Activated B cell treated with CpG ODN at 0.5 μM for 24 hours (primary cell): ENCODE results near the gene LARP4. TPM values are rescaled to one million over a fixed set of nuclear protein-coding genes. Genes with fewer than 3 reads are reported as not detected.
"Not testable (repeated sequence)": the region's sequence is repeated elsewhere in the genome, so short reads cannot be mapped to it uniquely, and the experiment has no call there.

Experiments
- ATAC-seq: fragments of 200-7000 bp; cut with Tn5 transposase; one replicate; pipeline ENCODE4 v1.10.0; 2021; ENCODE audit warnings: low read depth, mild to moderate bottlenecking, moderate library complexity
- CTCF ChIA-PET: fragments of 350-600 bp; sonication (Branson Sonifier 250); formaldehyde crosslinking; loops from one replicate; lab custom pipeline; 2021; ENCODE audit warnings: antibody characterized with exemption; lab: Charles Lee
- POLR2A ChIA-PET: fragments of 350-600 bp; sonication (Branson Sonifier 250); formaldehyde crosslinking; loops from one replicate; lab custom pipeline; 2021; ENCODE audit warnings: antibody characterized with exemption; lab: Charles Lee
- DNase-seq: peaks from one replicate; pipeline ENCODE4 v3.0.0; 2022
- H3K27ac Mint-ChIP-seq: one replicate; pipeline ENCODE4 v1.8.0; 2020; ENCODE audit warnings: mixed read lengths
- H3K27me3 Mint-ChIP-seq: one replicate; pipeline ENCODE4 v1.8.0; 2021; ENCODE audit warnings: mixed read lengths
- H3K36me3 Mint-ChIP-seq: one replicate; pipeline ENCODE4 v1.8.0; 2021; ENCODE audit warnings: low read depth, mixed read lengths
- H3K4me1 Mint-ChIP-seq: one replicate; pipeline ENCODE4 v1.8.0; 2021; ENCODE audit warnings: mixed read lengths
- H3K4me3 Mint-ChIP-seq: one replicate; pipeline ENCODE4 v1.8.0; 2020; ENCODE audit warnings: mild to moderate bottlenecking, mixed read lengths
- H3K9me3 Mint-ChIP-seq: one replicate; pipeline ENCODE4 v1.8.0; 2020; ENCODE audit warnings: mixed read lengths
- intact Hi-C: fragments of 100-400 bp; cut with micrococcal nuclease; formaldehyde crosslinking; loops from one replicate; pipeline ENCODE4 v1.15.1; 2024
- total RNA-seq: library from RNA; stranded (reverse); gene quantifications from 2 replicates; pipeline ENCODE4 v1.2.3, GENCODE V29; 2022
- TF ChIP-seq, protein P1 (sequence below): fragments of 200-600 bp; IDR thresholded peaks from one replicate; pipeline ENCODE4 v1.8.0; 2022; ENCODE audit warnings: antibody characterized with exemption, mild to moderate bottlenecking

Gene LARP4
- total RNA-seq, 1 donor from 2014 or later = 56.3 TPM

DNA sequence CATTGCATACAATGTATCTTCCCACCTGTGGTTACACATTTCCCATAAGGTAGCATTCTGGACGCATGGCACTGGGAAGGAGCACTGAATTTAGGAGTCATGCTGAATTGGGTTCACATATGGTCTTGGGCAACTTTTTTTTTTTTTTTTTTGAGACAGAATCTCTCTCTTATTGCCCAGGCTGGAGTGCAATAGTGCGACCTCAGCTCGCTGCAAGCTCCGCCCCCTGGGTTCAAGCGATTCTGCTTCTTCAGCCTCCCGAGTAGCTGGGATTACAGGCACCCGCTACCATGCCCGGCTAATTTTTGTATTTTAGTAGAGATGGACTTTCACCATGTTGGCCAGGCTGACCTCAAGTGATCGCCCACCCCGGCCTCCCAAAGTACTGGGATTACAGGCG lies 117.4 kb downstream of the LARP4 start:
- TF ChIP-seq, protein P1, sequence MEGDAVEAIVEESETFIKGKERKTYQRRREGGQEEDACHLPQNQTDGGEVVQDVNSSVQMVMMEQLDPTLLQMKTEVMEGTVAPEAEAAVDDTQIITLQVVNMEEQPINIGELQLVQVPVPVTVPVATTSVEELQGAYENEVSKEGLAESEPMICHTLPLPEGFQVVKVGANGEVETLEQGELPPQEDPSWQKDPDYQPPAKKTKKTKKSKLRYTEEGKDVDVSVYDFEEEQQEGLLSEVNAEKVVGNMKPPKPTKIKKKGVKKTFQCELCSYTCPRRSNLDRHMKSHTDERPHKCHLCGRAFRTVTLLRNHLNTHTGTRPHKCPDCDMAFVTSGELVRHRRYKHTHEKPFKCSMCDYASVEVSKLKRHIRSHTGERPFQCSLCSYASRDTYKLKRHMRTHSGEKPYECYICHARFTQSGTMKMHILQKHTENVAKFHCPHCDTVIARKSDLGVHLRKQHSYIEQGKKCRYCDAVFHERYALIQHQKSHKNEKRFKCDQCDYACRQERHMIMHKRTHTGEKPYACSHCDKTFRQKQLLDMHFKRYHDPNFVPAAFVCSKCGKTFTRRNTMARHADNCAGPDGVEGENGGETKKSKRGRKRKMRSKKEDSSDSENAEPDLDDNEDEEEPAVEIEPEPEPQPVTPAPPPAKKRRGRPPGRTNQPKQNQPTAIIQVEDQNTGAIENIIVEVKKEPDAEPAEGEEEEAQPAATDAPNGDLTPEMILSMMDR = no peak
- ChIA-PET CTCF (interaction anchor here (0.7 kb wide), 2 partner anchors 9 to 297 kb away, joined by 4 read pairs; no protein-coding TSS in a partner anchor), POLR2A (interaction anchor here (0.9 to 3.7 kb wide), 7 partner anchors 8 to 246 kb away, joined by 3 to 35 read pairs (median 4); partner anchors contain the start of genes ATF1 and DIP2B)
- H3K9me3 Mint-ChIP-seq = no peaks in the 10 kb centered on the region
- H3K4me3 Mint-ChIP-seq = no peak overlapping the region
- H3K36me3 Mint-ChIP-seq = peaks cover 4% of the 10 kb centered on the region
- no peaks in the 10 kb centered on the region for H3K27me3 Mint-ChIP-seq
- H3K27ac Mint-ChIP-seq = no peak overlapping the region
- H3K4me1 Mint-ChIP-seq = peaks cover 40% of the 10 kb centered on the region
- DNase-seq (no peak), ATAC-seq (no peak)
- intact Hi-C loops = loop anchor here (2.0 to 10.0 kb wide), 2 partner anchors 15 to 807 kb away; partner anchors contain the start of gene BIN2

DNA sequence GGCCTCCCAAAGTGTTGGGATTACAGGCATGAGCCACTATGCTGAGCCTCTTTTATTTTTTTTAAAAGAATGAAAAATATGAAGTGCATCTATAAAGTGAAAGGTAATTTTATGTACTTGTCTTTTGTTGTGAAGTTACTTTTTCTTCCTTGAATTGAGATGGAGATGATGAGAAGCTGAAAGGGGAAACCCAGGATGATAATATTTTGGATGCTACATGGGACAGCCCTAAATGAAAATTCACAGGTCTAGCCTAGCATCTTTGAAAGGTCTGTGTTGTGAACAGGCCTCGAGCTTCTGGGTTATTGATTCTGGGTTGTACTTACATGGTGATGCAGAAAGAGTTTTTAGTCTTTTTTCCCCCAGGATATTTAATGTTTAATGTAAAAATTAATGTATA lies 118.7 kb downstream of the LARP4 start:
- POLR2A ChIA-PET = interaction anchor here (0.5 to 3.7 kb wide), 4 partner anchors 11 to 80 kb away, joined by 3 to 35 read pairs (median 10); partner anchors contain the start of gene DIP2B
- Mint-ChIP-seq H3K4me3 (peak overlapping the region; percentile 0), H3K9me3 (no peaks in the 10 kb centered on the region), H3K36me3 (peaks cover 14% of the 10 kb centered on the region), H3K27ac (no peak overlapping the region), H3K27me3 (no peaks in the 10 kb centered on the region), H3K4me1 (peaks cover 33% of the 10 kb centered on the region)
- intact Hi-C loops = loop anchor here (2.0 to 10.0 kb wide), 2 partner anchors 13 to 805 kb away; partner anchors contain the start of gene BIN2
- DNase-seq (no peak), ATAC-seq (no peak)
- TF ChIP-seq, protein P1 = no peak
- CTCF ChIA-PET = interaction anchor here (0.8 to 1.4 kb wide), 2 partner anchors 12 to 15 kb away, joined by 3 to 7 read pairs; partner anchors contain the start of gene DIP2B

DNA sequence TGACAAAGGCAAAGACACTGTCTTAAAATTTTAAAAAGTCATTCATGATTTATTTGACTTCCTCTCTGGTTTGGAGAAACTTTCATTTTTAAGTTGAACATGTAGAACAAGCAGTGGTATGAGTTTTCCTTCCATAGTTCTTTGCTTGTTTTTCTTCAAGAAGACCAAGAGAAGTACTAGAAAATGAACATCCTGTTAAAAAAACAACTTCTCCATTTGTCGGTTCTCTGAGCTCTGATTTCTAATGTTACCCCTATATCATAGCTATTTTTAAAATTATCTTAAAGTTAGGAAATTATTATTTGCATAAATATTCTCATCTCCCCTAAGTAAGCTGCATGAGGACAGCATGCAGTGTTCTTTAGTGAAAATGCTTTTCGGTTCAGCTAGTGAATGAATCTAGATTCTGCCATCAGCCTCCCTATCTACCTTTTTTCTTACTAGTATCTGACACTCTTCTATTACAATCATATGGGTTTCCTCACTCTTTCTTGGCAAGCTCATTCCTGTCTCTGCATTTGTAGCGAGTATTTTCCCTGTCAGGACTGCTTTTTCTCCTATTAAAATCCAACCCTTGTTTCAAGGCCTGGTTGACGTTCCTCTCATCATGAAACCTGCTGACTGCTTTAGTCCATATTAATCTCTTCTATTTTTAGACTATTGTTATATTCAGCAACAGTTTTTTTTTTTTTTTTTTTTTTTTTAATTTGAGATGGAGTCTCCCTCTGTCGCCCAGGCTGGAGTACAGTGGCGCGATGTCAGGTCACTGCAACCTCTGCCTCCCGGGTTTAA lies 119.9 kb downstream of the LARP4 start:
- Mint-ChIP-seq H3K27me3 (no peaks in the 10 kb centered on the region), H3K4me3 (peak overlapping the region; percentile 64), H3K9me3 (no peaks in the 10 kb centered on the region), H3K27ac (no peak overlapping the region), H3K4me1 (peaks cover 31% of the 10 kb centered on the region), H3K36me3 (peaks cover 20% of the 10 kb centered on the region)
- TF ChIP-seq, protein P1 = no peak
- ChIA-PET POLR2A (interaction anchor here (0.6 to 3.7 kb wide), 16 partner anchors 9 to 678 kb away, joined by 3 to 35 read pairs (median 6); partner anchors contain the start of gene DIP2B), CTCF (interaction anchor here (0.6 to 1.4 kb wide), 5 partner anchors 13 to 240 kb away, joined by 3 to 7 read pairs (median 3); partner anchors contain the start of gene DIP2B)
- ATAC-seq (no peak), DNase-seq (no peak)
- intact Hi-C loops = no loop called here

DNA sequence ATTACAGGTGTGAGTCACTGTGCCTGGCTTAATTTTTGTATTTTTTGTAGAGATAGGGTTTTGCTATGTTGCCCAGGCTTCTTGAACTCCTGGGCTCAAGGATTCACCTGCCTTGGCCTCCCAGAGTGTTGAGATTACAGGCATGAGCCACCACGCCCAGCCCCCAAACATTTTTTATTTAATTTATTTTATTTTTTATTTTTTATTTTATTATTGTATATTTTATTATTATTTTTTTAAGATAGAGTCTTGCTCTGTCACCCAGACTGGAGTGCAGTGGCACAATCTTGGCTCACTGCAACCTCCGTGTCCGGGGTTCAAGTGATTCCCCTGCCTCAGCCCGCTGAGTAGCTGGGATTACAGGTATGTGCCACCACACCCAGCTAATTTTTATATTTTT lies 121.1 kb downstream of the LARP4 start:
- Mint-ChIP-seq H3K4me1 (peaks cover 33% of the 10 kb centered on the region), H3K36me3 (peaks cover 27% of the 10 kb centered on the region)
- DNase-seq, intact Hi-C loops, H3K27me3 Mint-ChIP-seq, ATAC-seq, H3K4me3 Mint-ChIP-seq, H3K9me3 Mint-ChIP-seq, POLR2A ChIA-PET, H3K27ac Mint-ChIP-seq, CTCF ChIA-PET: not testable (repeated sequence)

DNA sequence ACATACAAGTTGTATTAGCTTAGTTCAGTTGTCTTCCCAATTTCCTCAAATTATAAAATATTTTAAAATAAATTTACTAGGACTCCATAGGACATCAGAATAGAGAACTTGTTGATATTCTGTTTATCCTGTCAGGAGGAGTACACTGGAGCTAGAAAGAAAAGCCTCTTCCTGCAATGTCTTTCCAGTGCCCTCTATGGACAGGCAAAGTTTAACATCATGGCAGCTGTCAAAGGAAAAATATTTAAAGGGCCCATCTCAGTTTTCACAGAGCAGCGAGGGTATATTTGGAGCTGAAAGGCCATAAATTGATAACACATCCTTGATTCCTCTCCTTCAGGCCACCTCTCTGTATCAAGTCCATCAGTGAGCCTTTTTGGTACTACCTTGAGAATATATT lies 123.1 kb downstream of the LARP4 start:
- no peak for ATAC-seq
- POLR2A ChIA-PET = interaction anchor here (1.0 to 1.6 kb wide), 5 partner anchors 9 to 112 kb away, joined by 3 to 4 read pairs (median 3); partner anchors contain the start of gene DIP2B
- Mint-ChIP-seq H3K4me3 (no peak overlapping the region), H3K27me3 (no peaks in the 10 kb centered on the region), H3K27ac (peak overlapping the region; percentile 46), H3K9me3 (no peaks in the 10 kb centered on the region), H3K36me3 (peaks cover 27% of the 10 kb centered on the region), H3K4me1 (peaks cover 46% of the 10 kb centered on the region)
- DNase-seq = no peak
- TF ChIP-seq, protein P1 = no peak
- CTCF ChIA-PET = interaction anchor here (1.1 kb wide), 1 partner anchor 10 kb away, joined by 3 read pairs; no protein-coding TSS in a partner anchor
- intact Hi-C loops = no loop called here
